Right lobe of liver (tissue), 6 donors: ENCODE results near the gene TMCC3. TPM values are rescaled to one million over a fixed set of nuclear protein-coding genes. Genes with fewer than 3 reads are reported as not detected.
A peak's percentile ranks its signal among the peaks of the same experiment; 100 is the strongest.
"Not testable (repeated sequence)": the region's sequence is repeated elsewhere in the genome, so short reads cannot be mapped to it uniquely, and the experiment has no call there.

Experiments
- ATAC-seq, 4 donors: fragments of 200-7000 bp; cut with Tn5 transposase; one replicate each; pipeline ENCODE4 v1.9.1; 2020; ENCODE audit warnings: mild to moderate bottlenecking in 4 of 4, moderate library complexity in 4 of 4
- DNase-seq, 3 donors: peaks; one replicate each; pipeline ENCODE4 v3.0.0-alpha.2; 2020
- H3K27ac ChIP-seq, 3 donors: fragments of 200-600 bp; one replicate each; pipeline ENCODE4 v1.8.0; 2022
- H3K27me3 ChIP-seq, 2 donors: fragments of 200-600 bp; one replicate each; pipeline ENCODE4 v1.8.0; 2022
- H3K36me3 ChIP-seq, 4 donors: fragments of 200-600 bp; sonication (generic) in 1 of 4; one replicate each; pipeline versions ENCODE4 v1.5.1 to v1.8.0; 2017 to 2022; ENCODE audit warnings: control low read depth in 1 of 4
- H3K4me1 ChIP-seq, 4 donors: fragments of 200-600 bp; sonication (generic) in 1 of 4; one replicate each; pipeline versions ENCODE4 v1.5.1 to v1.8.0; 2017 to 2022; ENCODE audit warnings: control low read depth in 1 of 4
- H3K4me3 ChIP-seq, 3 donors: fragments of 200-600 bp; one replicate each; pipeline ENCODE4 v1.8.0; 2022
- H3K9me3 ChIP-seq, 4 donors: fragments of 200-600 bp; sonication (generic) in 1 of 4; one replicate each; pipeline versions ENCODE4 v1.5.1 to v1.8.0; 2017 to 2022; ENCODE audit warnings: control low read depth in 1 of 4
- CTCF ChIP-seq, 4 donors: fragments of 200-600 bp in 3 of 4; fragments of 450-650 bp in 1 of 4; IDR thresholded peaks; one replicate each; pipeline versions ENCODE4 v1.5.1 to v1.8.0; 2016 to 2022; ENCODE audit warnings: antibody characterized with exemption in 4 of 4, mild to moderate bottlenecking in 2 of 4
- POLR2A ChIP-seq: fragments of 450-650 bp; IDR thresholded peaks from one replicate; pipeline ENCODE4 v1.6.1; 2017; ENCODE audit warnings: antibody characterized with exemption, mild to moderate bottlenecking
- WGBS: methylation state at CpG from one replicate; pipeline ENCODE4 v1.1.6; 2018; ENCODE audit warnings: low coverage, low lambda C conversion rate; ENCODE audit not compliant: insufficient coverage; ENCODE audit errors: missing lambda C conversion rate; 5-methylcytosine and 5-hydroxymethylcytosine counted together
- intact Hi-C, 2 donors: fragments of 100-400 bp; cut with DNase I; formaldehyde crosslinking; loops; one replicate each; pipeline versions ENCODE4 v1.11.2 to v1.14.1; 2022
- total RNA-seq, 6 experiments: library from RNA; depleted of rRNA in 2 of 6; stranded (reverse); fragments of >200 nt in 2 of 6; fragmentation: NEBNext Ultra II Directional in 3 of 6; extraction: Animal tissue kit (Norgen Biotek cat#: 25700) in 3 of 6; gene quantifications; one replicate each; pipeline versions ENCODE4 v1.1.0 to v1.2.4, GENCODE V29; 2016 to 2023
- donor health status: DM: no; HTN: yes; CAD: no.
- donor health status: DM: no; HTN: no; CAD: no.
- donor health status: DM: no; HTN: no; CAD: no.
- donor health status: DM: no; HTN: yes; CAD: no.
- donor health status: DM: no; HTN: yes; CAD: no.

Gene TMCC3
- total RNA-seq, 6 experiments from 2014 or later, result 2.1 to 6.2 (median 3.2) TPM

GRCh38 chr12:94614288-94614721 is 36.1 kb downstream of the TMCC3 start:
- H3K9me3 ChIP-seq, result no peaks in the 10 kb centered on the region
- no peak overlapping the region for H3K4me3 ChIP-seq
- ATAC-seq (no peak), DNase-seq (no peak)
- H3K27ac ChIP-seq, result no peak overlapping the region
- WGBS, result 52% methylated on average over 3 of the region's 3 CpGs
- intact Hi-C loops, result no loop called here
- TF ChIP-seq POLR2A (no peak), CTCF (IDR thresholded peaks at IDR 0.05) (no peak)
- peaks cover 0 to 8% (median 0%) of the 10 kb centered on the region in 4 donors for H3K4me1 ChIP-seq
- no peaks in the 10 kb centered on the region for H3K36me3 ChIP-seq
- no peaks in the 10 kb centered on the region for H3K27me3 ChIP-seq

GRCh38 chr12:94609917-94610443 is 40.4 kb downstream of the TMCC3 start:
- H3K9me3 ChIP-seq, result no peaks in the 10 kb centered on the region
- ATAC-seq (peak in 1 of 4 donors; percentile 17), DNase-seq (no peak)
- H3K4me3 ChIP-seq, result no peak overlapping the region
- 70% methylated on average over 5 of the region's 5 CpGs for WGBS
- H3K4me1 ChIP-seq, result no peaks in the 10 kb centered on the region
- intact Hi-C loops, result loop anchor here in 1 of 2 donors (10.0 kb wide), 1 partner anchor 145 kb away; no protein-coding TSS in a partner anchor
- H3K27ac ChIP-seq, result no peak overlapping the region
- H3K36me3 ChIP-seq, result no peaks in the 10 kb centered on the region
- no peaks in the 10 kb centered on the region for H3K27me3 ChIP-seq
- TF ChIP-seq CTCF (IDR thresholded peaks at IDR 0.05), result no peak
- no peak for TF ChIP-seq POLR2A

GRCh38 chr12:94606810-94607209 is 43.5 kb downstream of the TMCC3 start:
- WGBS, result 82% methylated on average over 6 of the region's 6 CpGs

GRCh38 chr12:94604366-94604698 is 46.0 kb downstream of the TMCC3 start:
- no peak overlapping the region for H3K4me3 ChIP-seq
- H3K27ac ChIP-seq, result no peak overlapping the region
- intact Hi-C loops, result loop anchor here in 1 of 2 donors (10.0 kb wide), 1 partner anchor 150 kb away; no protein-coding TSS in a partner anchor
- H3K36me3 ChIP-seq, result no peaks in the 10 kb centered on the region
- no peaks in the 10 kb centered on the region for H3K9me3 ChIP-seq
- H3K27me3 ChIP-seq, result no peaks in the 10 kb centered on the region
- ATAC-seq (no peak), DNase-seq (no peak)
- 58% methylated on average over 2 of the region's 3 CpGs for WGBS
- TF ChIP-seq CTCF (IDR thresholded peaks at IDR 0.05) (no peak), POLR2A (no peak)
- no peaks in the 10 kb centered on the region for H3K4me1 ChIP-seq

More at GRCh38 chr12:94606810-94607209, 43.5 kb downstream of the TMCC3 start:
- not testable (repeated sequence) for H3K27ac ChIP-seq, H3K36me3 ChIP-seq, ATAC-seq, DNase-seq, H3K27me3 ChIP-seq, H3K4me3 ChIP-seq, H3K9me3 ChIP-seq, H3K4me1 ChIP-seq
- intact Hi-C loops, result loop anchor here in 1 of 2 donors (10.0 kb wide), 1 partner anchor 148 kb away; no protein-coding TSS in a partner anchor

- Histone ChIP-seq H3K4me1 (no peaks in the 10 kb centered on the region), H3K27me3 (no peaks in the 10 kb centered on the region), H3K4me3 (no peak overlapping the region), H3K9me3 (no peaks in the 10 kb centered on the region), H3K27ac (no peak overlapping the region), H3K36me3 (no peaks in the 10 kb centered on the region)
- TF ChIP-seq CTCF (IDR thresholded peaks at IDR 0.05), result peak; percentile 56 to 87 (median 80)
- no peak for TF ChIP-seq POLR2A
- WGBS, result 37% methylated on average over 7 of the region's 7 CpGs
- ATAC-seq (peak; percentile 79 to 92 (median 90)), DNase-seq (peak in 2 of 3 donors; percentile 54 to 68)
- intact Hi-C loops, result loop anchor here in 1 of 2 donors (10.0 kb wide), 1 partner anchor 151 kb away; no protein-coding TSS in a partner anchor
These were observed 46.7 kb downstream of the TMCC3 start for GRCh38 chr12:94603434-94604365.
